Natural killer cell (primary cell): Measurements from ENCODE around the gene RASSF5. TPM values are rescaled to one million over a fixed set of nuclear protein-coding genes. Genes with fewer than 3 reads are reported as not detected.

ENCODE experiments used
- ATAC-seq, 3 donors: fragments of 150-1000 bp in 2 of 3; fragments of 200-7000 bp in 1 of 3; cut with Tn5 transposase; 1 replicate in 1 of 3; 2 replicates in 2 of 3; pipeline ENCODE4 v1.10.0; 2021; ENCODE audit warnings: mild to moderate bottlenecking in 2 of 3, moderate library complexity in 2 of 3
- DNase-seq, 2 donors: peaks; one replicate each; pipeline versions ENCODE4 v3.0.0 to v3.0.0-alpha.2; 2013 to 2021; ENCODE audit warnings: mixed read lengths in 1 of 2
- H3K27ac ChIP-seq: one replicate; pipeline ENCODE4 v1.5.1; 2013; ENCODE audit warnings: mild to moderate bottlenecking, low read length
- H3K27me3 ChIP-seq: one replicate; pipeline ENCODE4 v1.6.1; 2013; ENCODE audit warnings: low read length; ENCODE audit not compliant: control insufficient read depth, insufficient read depth
- H3K36me3 ChIP-seq: one replicate; pipeline ENCODE4 v1.6.1; 2013; ENCODE audit warnings: low read length; ENCODE audit not compliant: control insufficient read depth, insufficient read depth
- H3K4me1 ChIP-seq: one replicate; pipeline ENCODE4 v1.6.1; 2013; ENCODE audit warnings: low read length; ENCODE audit not compliant: control insufficient read depth, insufficient read depth
- H3K4me3 ChIP-seq: one replicate; pipeline ENCODE4 v1.5.1; 2013; ENCODE audit warnings: low read length
- H3K9me3 ChIP-seq: one replicate; pipeline ENCODE4 v1.6.1; 2013; ENCODE audit warnings: low read length; ENCODE audit not compliant: control insufficient read depth, insufficient read depth
- H3K27ac Mint-ChIP-seq, 2 donors: one replicate each; pipeline ENCODE4 v1.8.0; 2022; ENCODE audit warnings: mild to moderate bottlenecking in 2 of 2, mixed read lengths in 2 of 2, moderate library complexity in 1 of 2
- H3K27me3 Mint-ChIP-seq, 2 donors: one replicate each; pipeline ENCODE4 v1.8.0; 2022; ENCODE audit warnings: low read depth in 2 of 2, mixed read lengths in 2 of 2
- H3K36me3 Mint-ChIP-seq: one replicate; pipeline ENCODE4 v1.8.0; 2022; ENCODE audit warnings: mixed read lengths
- H3K4me1 Mint-ChIP-seq, 2 donors: one replicate each; pipeline ENCODE4 v1.8.0; 2022; ENCODE audit warnings: mixed read lengths in 2 of 2
- H3K4me3 Mint-ChIP-seq: one replicate; pipeline ENCODE4 v1.8.0; 2022; ENCODE audit warnings: mild to moderate bottlenecking, moderate library complexity, mixed read lengths
- H3K9me3 Mint-ChIP-seq, 2 donors: one replicate each; pipeline ENCODE4 v1.8.0; 2022; ENCODE audit warnings: mixed read lengths in 2 of 2
- WGBS: methylation state at CpG from one replicate; pipeline ENCODE4 v1.1.7; 2013; ENCODE audit warnings: missing lambda C conversion rate; ENCODE audit not compliant: insufficient coverage; 5-methylcytosine and 5-hydroxymethylcytosine counted together
- intact Hi-C: fragments of 100-400 bp; cut with micrococcal nuclease; formaldehyde crosslinking; loops from one replicate; pipeline ENCODE4 v1.14.2; 2022
- total RNA-seq, 4 donors: library from RNA; stranded (reverse); fragments of 120-200 nt in 1 of 4; gene quantifications; one replicate each; pipeline versions ENCODE4 v1.2.3 to v1.2.4, GENCODE V29; 2013 to 2022
- TF ChIP-seq, protein P1 (sequence below): fragments of 200-600 bp; IDR thresholded peaks from one replicate; pipeline ENCODE4 v1.8.0; 2022; ENCODE audit warnings: antibody characterized with exemption

Gene RASSF5
- total RNA-seq, 3 donors from 2014 or later (not counting 1 experiment from before 2014, with no cell fraction given) = 231 to 333 (median 279) TPM

DNA sequence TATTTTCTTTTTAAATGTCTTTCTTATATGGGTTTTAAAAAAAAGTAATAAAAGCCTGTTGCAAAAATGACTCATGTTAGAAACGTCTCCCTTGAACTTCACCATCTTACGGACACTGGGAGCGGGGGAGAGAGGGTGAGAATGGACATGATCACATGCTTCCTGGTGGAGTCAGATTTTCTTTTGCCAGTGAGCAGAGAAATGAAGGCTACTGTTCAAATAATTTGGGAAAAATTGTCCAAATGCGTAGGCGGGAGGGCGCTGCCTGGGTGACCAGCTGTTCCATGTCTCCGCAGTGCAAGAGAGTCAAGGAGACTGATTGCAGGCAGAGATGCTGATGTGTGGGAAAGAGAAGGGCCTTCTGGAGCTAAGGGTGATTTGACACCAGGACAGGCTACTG is 81.9 kb downstream of the RASSF5 start:
- peak overlapping the region; percentile 61 for H3K27ac ChIP-seq
- H3K36me3 ChIP-seq = peaks cover 86% of the 10 kb centered on the region
- H3K4me1 Mint-ChIP-seq = peaks cover 58 to 65% of the 10 kb centered on the region in 2 donors
- DNase-seq (no peak), ATAC-seq (no peak)
- H3K9me3 ChIP-seq = no peaks in the 10 kb centered on the region
- peaks cover 30% of the 10 kb centered on the region for H3K4me1 ChIP-seq
- H3K4me3 ChIP-seq = no peak overlapping the region
- no peaks in the 10 kb centered on the region for H3K9me3 Mint-ChIP-seq
- WGBS = 97% methylated on average over 7 of the region's 7 CpGs
- H3K27me3 Mint-ChIP-seq = no peaks in the 10 kb centered on the region
- no peaks in the 10 kb centered on the region for H3K36me3 Mint-ChIP-seq
- TF ChIP-seq, protein P1, sequence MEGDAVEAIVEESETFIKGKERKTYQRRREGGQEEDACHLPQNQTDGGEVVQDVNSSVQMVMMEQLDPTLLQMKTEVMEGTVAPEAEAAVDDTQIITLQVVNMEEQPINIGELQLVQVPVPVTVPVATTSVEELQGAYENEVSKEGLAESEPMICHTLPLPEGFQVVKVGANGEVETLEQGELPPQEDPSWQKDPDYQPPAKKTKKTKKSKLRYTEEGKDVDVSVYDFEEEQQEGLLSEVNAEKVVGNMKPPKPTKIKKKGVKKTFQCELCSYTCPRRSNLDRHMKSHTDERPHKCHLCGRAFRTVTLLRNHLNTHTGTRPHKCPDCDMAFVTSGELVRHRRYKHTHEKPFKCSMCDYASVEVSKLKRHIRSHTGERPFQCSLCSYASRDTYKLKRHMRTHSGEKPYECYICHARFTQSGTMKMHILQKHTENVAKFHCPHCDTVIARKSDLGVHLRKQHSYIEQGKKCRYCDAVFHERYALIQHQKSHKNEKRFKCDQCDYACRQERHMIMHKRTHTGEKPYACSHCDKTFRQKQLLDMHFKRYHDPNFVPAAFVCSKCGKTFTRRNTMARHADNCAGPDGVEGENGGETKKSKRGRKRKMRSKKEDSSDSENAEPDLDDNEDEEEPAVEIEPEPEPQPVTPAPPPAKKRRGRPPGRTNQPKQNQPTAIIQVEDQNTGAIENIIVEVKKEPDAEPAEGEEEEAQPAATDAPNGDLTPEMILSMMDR = no peak
- H3K4me3 Mint-ChIP-seq = no peak overlapping the region
- intact Hi-C loops = no loop called here
- peak overlapping the region; percentile 89 to 90 for H3K27ac Mint-ChIP-seq
- H3K27me3 ChIP-seq = no peaks in the 10 kb centered on the region

DNA sequence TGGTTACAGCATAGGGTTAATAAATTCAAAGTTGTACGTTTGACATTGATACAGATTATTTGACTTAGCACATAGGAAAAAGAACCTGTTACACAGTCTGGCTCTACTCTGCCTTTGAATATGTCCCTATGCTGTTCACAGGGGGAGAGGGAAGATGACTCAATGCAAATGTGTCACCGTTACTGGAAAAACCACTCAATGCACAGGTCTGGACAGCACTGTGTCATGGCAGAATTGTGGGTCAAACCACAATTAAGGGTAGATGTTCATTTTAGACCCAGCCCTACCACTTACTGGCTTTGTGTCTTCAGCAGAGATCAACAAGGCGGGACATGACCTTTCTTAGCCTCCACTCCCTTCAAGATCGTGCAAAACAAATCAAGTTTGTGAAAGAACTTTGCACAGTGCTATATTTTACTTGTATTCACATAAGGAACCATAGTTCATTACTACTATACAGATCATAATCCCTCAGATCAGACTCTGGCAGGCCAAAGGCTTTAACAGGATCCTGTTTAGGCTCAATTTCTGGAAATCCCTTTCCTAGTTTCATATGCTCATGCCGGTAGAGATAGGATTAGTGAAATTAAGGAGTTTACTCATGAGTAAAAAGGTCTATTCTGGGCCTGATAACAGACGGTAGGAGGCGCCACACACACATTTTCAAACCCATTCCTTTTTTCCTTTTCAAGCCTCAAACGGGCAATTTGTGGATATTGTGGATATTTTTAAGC is 82.9 kb downstream of the RASSF5 start:
- Histone ChIP-seq H3K4me1 (peaks cover 30% of the 10 kb centered on the region), H3K4me3 (no peak overlapping the region), H3K9me3 (no peaks in the 10 kb centered on the region), H3K36me3 (peaks cover 86% of the 10 kb centered on the region), H3K27me3 (no peaks in the 10 kb centered on the region), H3K27ac (peak overlapping the region; percentile 61)
- Mint-ChIP-seq H3K27me3 (no peaks in the 10 kb centered on the region), H3K4me3 (peak overlapping the region; percentile 40), H3K4me1 (peaks cover 58 to 61% of the 10 kb centered on the region in 2 donors), H3K9me3 (no peaks in the 10 kb centered on the region), H3K27ac (peak overlapping the region; percentile 89 to 90), H3K36me3 (no peaks in the 10 kb centered on the region)
- ATAC-seq = peak; percentile 80 to 88 (median 83)
- DNase-seq = peak in 1 of 2 donors; percentile 72
- TF ChIP-seq, protein P1 = peak; percentile 36
- intact Hi-C loops = no loop called here
- 18% methylated on average over 3 of the region's 8 CpGs for WGBS

DNA sequence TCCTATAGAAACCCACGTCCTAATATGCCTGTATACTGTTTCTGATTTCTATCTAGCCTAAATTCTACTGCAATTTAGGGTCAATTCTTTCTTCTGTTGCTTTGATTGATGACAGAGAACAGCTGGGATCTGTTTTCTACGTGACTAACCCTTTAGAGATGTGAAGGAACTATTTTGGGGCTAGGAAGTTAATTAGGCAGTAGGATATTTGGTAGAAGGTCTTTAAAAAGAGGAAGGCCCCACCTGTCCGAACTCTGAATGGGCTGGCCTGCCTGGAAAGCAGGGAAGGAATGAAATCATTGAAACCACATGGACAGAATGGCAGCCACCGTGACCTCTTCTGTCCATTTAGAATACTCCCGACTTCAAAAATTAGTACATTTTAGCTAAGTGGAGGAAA is 83.9 kb downstream of the RASSF5 start:
- Mint-ChIP-seq H3K27ac (peak overlapping the region; percentile 89 to 90), H3K4me3 (no peak overlapping the region), H3K9me3 (no peaks in the 10 kb centered on the region), H3K27me3 (no peaks in the 10 kb centered on the region), H3K36me3 (no peaks in the 10 kb centered on the region), H3K4me1 (peaks cover 57 to 59% of the 10 kb centered on the region in 2 donors)
- WGBS = 94% methylated on average over 4 of the region's 5 CpGs
- intact Hi-C loops = no loop called here
- Histone ChIP-seq H3K4me3 (no peak overlapping the region), H3K36me3 (peaks cover 82% of the 10 kb centered on the region), H3K27ac (peak overlapping the region; percentile 61), H3K27me3 (no peaks in the 10 kb centered on the region), H3K9me3 (no peaks in the 10 kb centered on the region), H3K4me1 (peaks cover 30% of the 10 kb centered on the region)
- TF ChIP-seq, protein P1 = no peak
- ATAC-seq = no peak
- DNase-seq = no peak

DNA sequence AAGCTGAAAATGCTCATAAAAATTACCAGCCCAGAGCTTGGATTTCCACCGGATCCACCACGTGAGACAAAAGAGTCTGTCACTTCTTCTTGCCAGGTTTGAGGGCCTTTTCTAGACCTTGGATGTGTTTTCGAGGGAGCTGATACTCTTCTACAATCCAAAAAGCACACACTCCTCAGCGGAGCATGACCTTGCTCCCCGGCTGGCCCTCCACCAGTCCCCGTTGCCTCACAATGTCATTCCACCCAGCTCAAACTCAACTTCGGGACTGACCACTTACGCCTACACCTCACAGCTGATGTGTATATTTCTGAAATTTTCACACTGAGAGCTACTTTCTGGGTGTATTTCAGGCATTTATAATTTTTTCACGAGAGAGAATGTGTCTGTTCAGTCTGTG is 84.4 kb downstream of the RASSF5 start:
- 95% methylated on average over 9 of the region's 9 CpGs for WGBS
- Mint-ChIP-seq H3K4me1 (peaks cover 57 to 59% of the 10 kb centered on the region in 2 donors), H3K9me3 (no peaks in the 10 kb centered on the region), H3K4me3 (no peak overlapping the region), H3K36me3 (peaks cover 1% of the 10 kb centered on the region), H3K27ac (peak overlapping the region; percentile 89 to 90), H3K27me3 (no peaks in the 10 kb centered on the region)
- Histone ChIP-seq H3K4me3 (no peak overlapping the region), H3K27me3 (no peaks in the 10 kb centered on the region), H3K27ac (no peak overlapping the region), H3K4me1 (peaks cover 30% of the 10 kb centered on the region), H3K9me3 (no peaks in the 10 kb centered on the region), H3K36me3 (peaks cover 80% of the 10 kb centered on the region)
- intact Hi-C loops = no loop called here
- no peak for ATAC-seq
- TF ChIP-seq, protein P1 = no peak
- no peak for DNase-seq
